HG03045 (cell line): ENCODE data around the gene FILIP1.

Experiments
- ATAC-seq: cut with Tn5 transposase; IDR thresholded peaks from one replicate; pipeline ENCODE4 v1.9.1; 2021; ENCODE audit warnings: mild to moderate bottlenecking, moderate library complexity; ENCODE audit not compliant: unreplicated experiment

Gene FILIP1, protein sequence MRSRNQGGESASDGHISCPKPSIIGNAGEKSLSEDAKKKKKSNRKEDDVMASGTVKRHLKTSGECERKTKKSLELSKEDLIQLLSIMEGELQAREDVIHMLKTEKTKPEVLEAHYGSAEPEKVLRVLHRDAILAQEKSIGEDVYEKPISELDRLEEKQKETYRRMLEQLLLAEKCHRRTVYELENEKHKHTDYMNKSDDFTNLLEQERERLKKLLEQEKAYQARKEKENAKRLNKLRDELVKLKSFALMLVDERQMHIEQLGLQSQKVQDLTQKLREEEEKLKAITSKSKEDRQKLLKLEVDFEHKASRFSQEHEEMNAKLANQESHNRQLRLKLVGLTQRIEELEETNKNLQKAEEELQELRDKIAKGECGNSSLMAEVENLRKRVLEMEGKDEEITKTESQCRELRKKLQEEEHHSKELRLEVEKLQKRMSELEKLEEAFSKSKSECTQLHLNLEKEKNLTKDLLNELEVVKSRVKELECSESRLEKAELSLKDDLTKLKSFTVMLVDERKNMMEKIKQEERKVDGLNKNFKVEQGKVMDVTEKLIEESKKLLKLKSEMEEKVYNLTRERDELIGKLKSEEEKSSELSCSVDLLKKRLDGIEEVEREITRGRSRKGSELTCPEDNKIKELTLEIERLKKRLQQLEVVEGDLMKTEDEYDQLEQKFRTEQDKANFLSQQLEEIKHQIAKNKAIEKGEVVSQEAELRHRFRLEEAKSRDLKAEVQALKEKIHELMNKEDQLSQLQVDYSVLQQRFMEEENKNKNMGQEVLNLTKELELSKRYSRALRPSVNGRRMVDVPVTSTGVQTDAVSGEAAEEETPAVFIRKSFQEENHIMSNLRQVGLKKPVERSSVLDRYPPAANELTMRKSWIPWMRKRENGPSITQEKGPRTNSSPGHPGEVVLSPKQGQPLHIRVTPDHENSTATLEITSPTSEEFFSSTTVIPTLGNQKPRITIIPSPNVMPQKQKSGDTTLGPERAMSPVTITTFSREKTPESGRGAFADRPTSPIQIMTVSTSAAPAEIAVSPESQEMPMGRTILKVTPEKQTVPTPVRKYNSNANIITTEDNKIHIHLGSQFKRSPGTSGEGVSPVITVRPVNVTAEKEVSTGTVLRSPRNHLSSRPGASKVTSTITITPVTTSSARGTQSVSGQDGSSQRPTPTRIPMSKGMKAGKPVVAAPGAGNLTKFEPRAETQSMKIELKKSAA (N-terminal part only)

DNA sequence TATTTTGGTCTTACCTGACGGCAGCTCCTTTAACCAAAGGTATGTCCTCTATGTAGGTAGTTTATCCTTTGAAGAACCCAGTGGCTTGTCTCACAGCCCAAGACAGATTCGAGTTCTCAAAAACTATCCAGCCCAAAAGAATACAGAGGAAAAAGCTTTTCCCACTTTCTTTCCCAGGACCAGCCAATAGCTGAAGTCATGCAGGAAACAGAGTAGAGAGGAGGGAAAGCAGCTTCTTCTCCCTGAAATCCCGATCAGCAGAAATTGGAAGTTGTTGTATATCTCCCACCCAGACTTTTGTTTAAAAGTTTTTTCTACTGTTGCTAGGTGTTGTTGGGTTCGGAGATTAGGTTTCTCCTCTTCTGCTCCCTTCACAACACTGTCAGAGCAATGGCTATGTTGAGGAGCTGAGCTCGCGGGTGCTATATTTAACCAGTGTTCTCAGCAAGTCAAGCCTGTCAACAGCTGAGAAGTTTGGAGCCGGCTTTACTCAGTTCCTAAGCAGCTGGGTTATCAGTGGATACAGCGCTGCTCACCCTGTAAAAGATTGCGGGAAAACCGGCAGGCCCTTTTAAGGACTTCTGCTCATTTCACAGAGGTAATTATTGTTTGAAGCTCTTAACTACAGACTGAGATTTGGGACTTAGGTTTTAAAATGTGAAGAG lies at the start of gene FILIP1:
FILIP1 (minus strand) TSS at position 401 of the 665 bp plus-strand sequence. CDS start 78,828 bp downstream, outside the sequence.
- no peak for ATAC-seq

DNA sequence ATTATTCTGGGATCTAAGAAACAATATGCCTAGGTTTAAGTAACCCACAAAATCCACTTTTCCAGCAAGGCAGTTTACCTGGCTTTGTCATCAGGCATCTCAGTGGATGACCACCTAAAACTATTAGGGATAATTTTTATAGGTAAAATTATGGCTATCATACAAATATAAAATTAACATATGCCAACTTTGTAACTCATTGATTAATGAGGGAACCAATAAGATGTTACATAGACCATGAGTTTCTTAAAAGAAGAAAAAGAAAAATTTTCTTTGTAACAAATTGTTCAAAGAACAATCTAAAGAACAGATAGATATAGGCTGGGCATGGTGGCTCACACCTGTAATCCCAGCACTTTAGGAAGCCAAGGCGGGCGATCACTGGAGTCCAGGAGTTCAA lies 49.7 kb upstream of the FILIP1 start:
- no peak for ATAC-seq

DNA sequence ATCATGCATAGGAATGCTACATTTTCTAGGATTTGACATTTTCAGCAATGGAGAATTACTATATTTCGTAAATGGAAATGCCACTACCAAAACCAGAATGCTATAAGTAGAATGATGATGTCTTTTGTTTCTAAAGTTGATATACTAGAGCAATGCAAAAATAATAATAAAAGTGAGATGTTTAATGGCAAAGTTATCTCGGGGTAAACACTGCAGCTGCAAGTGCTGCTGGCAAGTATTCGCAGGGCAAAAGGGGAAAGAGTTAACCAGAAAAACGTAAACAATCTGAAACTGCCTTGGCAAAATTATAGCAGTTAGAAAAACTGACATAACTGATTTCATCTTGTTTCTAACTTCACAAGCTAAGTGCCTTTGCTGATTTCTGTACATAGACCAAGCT lies 45.5 kb upstream of the FILIP1 start:
- no peak for ATAC-seq

DNA sequence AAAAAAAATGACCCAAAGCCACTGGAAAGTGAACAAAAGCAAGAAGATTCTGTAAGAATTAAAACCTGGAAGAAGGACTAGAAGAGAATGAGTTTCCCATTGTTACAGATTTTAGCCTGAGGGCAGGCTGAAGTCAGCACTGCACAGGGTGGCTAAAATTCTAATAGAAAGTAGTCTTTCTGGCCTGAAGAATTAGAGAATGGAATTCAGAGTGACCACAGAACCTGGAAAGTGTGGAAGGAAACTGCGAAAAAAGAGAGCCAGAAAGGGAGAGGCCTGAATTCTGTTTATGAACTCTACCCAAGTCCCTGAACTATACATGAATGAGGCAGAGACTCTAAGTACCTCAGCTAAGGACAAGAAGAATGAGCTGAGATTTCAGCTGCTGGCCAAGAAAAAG lies 38.9 kb upstream of the FILIP1 start:
- no peak for ATAC-seq

DNA sequence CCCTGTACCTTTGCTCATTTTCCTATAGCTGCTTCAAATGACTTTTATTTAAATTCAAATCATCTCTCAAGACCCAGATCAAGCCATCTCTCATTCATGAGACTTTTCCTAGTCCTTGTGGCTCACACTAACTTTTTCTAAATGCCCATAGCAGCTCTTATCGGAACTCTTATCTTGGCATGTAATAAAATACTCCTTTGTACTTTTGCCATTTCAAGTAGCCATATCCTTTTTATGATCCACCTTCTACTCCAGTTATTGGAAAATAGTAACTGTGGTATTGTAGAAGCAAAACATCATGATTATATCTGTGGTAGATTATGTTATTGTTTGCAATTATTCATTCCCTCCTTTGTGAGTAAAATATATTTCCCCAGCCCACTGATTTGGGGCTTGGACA lies 37.6 kb upstream of the FILIP1 start:
- no peak for ATAC-seq

DNA sequence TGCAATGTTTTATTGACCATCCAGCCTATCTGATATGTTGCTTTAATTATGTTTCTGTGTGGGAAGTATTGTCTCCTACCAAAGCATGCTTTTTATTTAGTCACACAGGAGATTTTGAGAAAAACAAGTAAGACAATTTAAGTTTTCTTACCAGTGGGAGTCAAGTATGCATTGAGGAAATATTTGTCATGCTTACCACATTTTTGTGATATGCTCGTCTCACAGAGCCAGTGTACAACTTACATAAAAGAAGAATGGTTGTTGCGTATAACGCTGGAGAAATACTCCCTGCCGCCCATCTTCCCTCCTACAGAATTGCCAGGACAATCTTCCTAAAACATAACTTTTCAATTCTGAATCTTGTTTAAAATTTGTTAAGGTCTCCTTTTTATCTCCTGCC lies 37.1 kb upstream of the FILIP1 start:
- no peak for ATAC-seq

DNA sequence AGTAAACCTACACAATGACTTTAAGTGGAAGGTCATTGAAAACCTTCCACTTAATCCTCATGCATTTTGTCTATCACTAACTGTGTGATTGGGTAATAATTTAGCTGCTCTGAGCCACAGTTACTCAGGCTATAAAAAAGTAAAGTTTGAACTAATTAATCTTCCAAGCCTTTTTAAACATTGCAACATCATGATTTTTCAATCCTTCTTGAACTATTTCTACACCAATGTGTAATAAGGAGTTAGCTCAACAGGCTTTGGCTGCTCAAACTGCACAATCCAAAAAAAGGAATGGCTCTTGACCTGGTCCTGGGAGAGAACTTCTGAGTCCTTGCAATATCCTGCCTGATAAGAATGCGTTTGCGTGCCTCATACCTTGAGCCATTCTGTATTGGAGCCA lies 34.8 kb upstream of the FILIP1 start:
- ATAC-seq: no peak

DNA sequence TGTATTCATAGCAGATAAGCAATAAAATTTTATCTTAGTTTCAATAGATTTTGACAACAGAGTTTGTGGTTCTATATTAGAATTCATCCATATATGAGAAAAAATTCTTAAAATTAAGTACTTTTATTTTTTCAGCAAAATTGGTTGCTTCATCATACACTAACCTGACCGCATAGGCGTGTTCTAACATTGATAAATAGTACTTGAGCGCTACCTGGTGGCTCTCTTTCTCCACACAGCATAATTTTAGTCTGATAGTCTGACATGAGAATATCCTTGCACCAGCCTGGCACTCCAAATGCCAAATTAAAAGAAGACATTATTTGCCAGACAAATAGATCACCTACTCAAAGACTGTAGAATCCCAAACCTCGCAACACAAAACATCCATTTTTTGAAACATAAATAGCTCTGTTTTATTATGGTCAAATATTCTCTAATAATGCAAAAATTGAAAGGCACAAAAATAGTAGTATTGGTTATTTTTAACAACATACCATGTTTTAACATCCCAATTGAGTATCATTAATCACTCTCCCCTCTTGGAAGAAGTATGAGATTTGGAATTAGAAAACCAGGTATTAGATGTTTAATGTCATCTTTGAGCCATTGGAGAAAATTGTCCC lies 33.0 kb upstream of the FILIP1 start:
- ATAC-seq: no peak

DNA sequence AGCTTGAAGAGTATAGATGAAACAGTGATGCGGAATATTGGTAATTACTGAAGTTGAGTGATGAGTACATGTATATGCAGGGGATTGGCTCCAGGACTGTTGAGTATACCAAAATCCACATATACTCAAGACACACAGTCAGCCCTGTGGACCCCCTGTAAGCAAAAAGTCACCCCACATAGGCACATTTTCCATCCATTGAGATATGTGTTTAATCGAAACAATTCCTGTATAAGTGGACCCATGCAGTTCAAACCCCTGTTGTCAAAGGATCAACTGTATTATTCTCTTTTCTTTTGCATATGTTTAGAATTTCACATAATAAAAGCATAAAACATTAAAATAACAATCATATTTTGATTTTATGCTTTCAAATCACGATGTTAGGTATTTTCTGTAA lies 32.1 kb upstream of the FILIP1 start:
- no peak for ATAC-seq

DNA sequence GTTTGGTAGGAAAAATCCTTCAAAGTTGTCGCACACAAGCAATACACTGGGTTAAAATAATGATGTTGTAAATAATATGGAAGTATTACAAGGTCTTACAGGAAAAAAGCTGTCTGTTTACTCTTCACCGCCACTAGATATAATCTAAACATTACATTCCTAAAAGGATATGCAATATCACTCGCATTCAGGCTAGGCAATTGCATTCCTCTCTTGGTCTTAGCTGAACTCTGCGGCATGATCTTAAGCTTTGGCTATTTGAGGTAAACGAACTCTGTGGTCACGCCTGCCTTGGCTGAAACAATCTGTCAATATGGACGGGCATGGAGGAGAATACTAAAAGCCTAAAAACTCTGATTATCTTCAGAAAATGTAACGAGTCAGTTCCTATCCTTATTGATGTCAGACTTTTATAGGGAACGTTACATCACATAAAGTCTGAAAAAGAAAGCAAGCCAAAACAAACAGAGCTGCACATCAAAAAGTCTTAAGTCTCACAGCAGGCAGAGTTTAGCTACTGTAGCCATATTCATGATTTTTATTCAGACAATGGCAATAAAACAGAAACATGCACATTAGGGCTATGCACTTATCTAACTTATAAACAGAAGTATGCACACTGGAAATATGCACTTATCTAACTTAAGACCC lies 30.8 kb upstream of the FILIP1 start:
- ATAC-seq: no peak

DNA sequence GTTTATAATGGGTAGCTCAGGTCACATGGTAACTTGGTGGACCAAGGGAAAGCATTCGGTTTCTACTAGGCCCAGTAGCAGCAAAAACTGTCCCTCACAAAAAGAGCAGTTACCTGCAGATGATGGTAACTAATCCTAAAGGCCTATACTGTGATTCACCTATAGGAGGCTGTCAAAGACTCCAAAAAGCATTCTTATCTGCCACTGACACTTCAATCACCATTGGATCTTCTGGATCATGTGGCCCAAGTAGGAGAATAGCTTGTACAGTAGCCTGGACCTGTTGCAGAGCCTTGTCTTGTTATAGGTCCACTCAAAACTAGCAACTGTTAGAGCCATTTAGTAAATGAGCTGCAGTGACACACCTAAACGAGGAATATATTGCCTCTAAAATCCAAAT lies 23.2 kb upstream of the FILIP1 start:
- ATAC-seq: no peak

DNA sequence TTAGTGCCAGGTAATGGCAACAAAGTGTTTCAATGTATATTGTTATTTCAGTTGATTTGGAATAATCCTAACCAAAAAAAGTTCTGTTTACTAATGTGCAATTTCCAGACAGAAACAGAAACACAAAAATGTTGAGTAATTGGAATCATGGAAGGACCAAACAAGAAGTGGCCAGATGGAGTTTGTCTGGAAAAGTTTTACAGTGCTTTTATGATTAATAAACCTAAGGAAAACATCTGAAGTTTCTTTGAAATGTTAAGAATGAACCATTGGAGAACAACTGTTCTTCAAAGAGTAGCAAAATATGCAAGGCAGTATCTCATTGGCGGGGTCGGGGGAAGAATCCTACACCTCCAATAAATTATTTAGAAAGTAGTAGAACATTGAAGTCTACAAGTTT lies 19.0 kb upstream of the FILIP1 start:
- no peak for ATAC-seq

DNA sequence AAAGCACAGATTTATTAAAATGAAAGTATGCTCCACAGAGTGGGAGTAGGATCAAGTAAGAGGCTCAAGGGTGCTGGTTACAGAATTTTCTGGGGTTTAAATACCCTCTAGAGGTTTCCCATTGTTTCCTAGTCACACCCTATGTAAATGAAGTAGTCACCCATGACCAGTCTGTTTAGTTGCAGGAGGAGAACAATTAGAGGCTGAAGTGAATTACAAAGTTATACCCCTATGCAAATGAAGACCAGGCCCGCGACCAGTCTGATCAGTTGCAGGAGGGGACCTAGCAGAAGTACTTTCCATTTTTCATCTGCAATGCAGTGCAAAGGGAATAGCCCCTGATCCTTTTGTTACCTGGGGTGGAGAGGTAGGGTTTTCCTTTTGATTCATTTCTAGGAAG lies 11.8 kb upstream of the FILIP1 start:
- no peak for ATAC-seq

DNA sequence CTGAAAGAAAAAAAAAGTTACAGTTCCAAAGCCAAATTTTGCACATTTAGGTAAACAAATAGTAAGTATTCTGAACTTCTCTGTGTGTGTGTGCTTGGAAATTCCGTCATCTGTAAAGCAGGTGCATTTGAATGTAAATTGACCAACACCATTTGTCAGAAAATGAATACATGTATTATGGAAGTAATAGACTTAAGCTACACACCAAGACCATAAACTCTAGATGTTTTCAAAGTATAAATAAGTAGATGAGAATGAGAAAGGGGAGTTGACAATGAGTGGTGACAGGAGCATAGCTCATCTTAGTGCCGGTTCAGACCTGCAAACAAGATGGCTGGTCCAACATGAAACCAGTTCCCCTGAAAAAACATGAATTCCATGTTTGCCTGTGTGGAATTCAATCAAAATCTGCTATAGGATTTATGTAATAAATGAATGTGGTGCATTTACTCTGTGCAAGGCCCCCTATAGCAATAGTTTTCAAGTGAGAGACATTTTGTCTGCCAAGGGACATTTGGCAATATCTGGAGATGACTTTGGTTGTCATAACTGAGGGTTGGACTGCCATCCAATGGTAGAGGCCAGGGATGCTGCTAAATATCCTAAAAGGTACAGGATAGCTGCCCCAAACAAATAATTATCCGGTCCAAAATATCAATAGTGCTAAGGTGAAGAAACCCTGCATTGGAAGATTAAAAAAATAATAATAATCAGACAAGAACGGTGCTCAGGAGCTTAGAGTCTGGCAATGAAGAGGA lies 11.0 kb upstream of the FILIP1 start:
- ATAC-seq: no peak

DNA sequence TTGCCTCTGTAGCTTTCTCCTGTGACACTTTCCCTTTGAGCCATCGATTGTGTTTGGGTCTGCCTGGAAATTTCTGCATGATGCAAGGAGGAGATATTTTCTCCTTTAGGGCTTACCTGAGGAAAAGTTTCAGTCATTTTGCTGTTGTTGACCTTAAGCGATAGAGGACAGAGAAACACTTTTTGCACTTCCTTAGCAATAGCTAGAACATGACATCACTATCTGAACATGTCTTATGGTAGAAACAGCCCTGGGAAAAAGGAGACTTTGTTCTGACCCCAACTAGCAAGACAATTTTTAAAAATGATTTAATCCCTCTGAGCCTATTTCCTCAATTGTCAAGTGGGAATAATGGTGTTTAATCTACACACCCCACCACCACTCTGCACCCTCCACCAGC lies 9.7 kb upstream of the FILIP1 start:
- no peak for ATAC-seq

DNA sequence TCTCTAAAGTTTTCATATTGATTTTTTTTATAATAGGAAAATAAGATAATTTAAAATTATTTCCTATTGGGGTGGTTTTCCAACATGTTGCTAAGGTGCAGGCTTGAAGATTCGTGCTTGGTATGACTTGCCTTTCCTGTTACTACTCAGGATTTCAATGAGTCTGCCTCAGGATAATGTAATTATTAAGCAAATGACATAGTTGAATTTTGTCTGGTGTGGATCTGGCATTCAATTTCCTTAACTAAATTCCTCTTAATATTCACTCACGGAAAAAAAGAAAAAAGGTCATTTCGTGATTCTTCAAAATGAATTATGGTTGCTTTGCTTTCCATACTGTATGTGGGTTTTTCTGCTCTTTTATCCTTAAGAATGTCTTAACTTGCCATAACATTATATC lies 9.3 kb upstream of the FILIP1 start:
- no peak for ATAC-seq

DNA sequence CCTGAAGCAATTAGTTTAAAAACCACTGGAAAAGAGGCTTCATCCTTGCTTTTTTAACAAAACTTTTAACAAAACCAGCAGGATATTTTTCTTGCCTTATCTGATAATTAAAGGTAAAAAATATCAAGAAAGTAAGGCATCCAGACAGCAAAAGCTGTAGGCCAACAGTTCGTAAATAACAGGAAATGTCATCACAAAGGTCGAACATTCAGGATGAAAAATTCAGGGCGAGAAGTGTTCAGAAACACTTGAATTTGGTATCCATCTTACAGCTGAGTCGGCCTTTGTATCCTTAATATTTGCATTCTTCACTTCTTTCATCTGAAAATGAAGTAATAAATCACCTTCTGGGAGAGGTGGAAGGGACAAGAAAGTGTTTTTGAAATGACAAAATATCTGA lies 8.2 kb upstream of the FILIP1 start:
- no peak for ATAC-seq

DNA sequence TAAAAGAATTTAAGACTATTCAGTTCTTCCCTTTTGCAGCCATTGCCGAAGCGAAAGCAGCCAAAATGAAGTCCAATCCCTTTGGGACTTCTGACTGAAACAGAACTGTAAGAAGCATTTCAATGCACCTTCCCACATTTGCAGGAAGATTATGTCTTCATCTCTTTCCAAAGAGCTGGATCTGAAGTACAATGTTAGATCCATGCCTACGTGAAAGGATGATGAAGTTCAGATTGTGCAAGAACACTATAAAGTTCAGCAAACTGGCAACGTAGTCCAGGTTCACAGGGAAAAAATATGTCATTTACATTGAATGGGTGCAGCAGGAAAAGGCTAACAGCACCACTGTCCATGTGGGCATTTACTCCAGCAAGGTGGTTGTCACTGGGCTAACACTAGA lies 6.0 kb upstream of the FILIP1 start:
- no peak for ATAC-seq

DNA sequence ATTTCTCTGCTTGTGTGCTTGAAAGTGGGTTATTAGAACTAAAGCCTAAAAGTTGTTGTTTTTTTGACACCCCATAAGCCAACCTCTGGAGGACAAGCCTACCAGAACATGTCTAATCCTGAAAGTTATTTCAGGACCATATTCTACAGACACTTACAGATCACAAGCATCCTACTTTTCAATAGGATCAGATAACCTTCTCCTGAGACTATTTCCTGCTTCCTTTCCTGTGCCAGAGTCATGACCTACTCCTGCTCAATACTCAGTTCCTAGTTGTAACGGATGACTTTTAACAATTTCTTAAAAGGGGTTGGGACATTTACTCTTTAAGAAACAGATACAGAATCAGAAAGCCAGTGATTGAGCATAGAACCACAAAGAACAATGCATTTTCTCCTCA lies 5.3 kb upstream of the FILIP1 start:
- ATAC-seq: no peak
